Ascending aorta (tissue), 2 donors: ENCODE measurements around the gene SERGEF. TPM values are rescaled to one million over a fixed set of nuclear protein-coding genes. Genes with fewer than 3 reads are reported as not detected.

Source experiments
- DNase-seq, 2 donors: peaks; one replicate each; pipeline ENCODE4 v3.0.0-alpha.2; 2019; ENCODE audit warnings: low spot score in 2 of 2
- H3K27ac ChIP-seq, 2 donors: fragments of 200-600 bp; sonication (generic); one replicate each; pipeline ENCODE4 v1.5.1; 2016 to 2017; ENCODE audit warnings: mild to moderate bottlenecking in 1 of 2
- H3K27me3 ChIP-seq: fragments of 200-600 bp; sonication (generic); one replicate; pipeline ENCODE4 v1.5.1; 2017
- H3K36me3 ChIP-seq, 2 donors: fragments of 200-600 bp; sonication (generic); one replicate each; pipeline ENCODE4 v1.5.1; 2016
- H3K4me1 ChIP-seq, 2 donors: fragments of 200-600 bp; sonication (generic); one replicate each; pipeline ENCODE4 v1.5.1; 2016 to 2017; ENCODE audit warnings: mild to moderate bottlenecking in 1 of 2
- H3K4me3 ChIP-seq, 2 donors: fragments of 200-600 bp; sonication (generic); one replicate each; pipeline ENCODE4 v1.5.1; 2016 to 2017; ENCODE audit warnings: mild to moderate bottlenecking in 1 of 2
- H3K9me3 ChIP-seq, 2 donors: fragments of 200-600 bp; sonication (generic); one replicate each; pipeline ENCODE4 v1.5.1; 2016
- intact Hi-C: fragments of 100-400 bp; cut with DNase I; formaldehyde crosslinking; loops from one replicate; pipeline ENCODE4 v1.15.1; 2023
- total RNA-seq: library from RNA; depleted of rRNA; stranded (reverse); fragments of >200 nt; gene quantifications from one replicate; pipeline ENCODE4 v1.1.0, GENCODE V29; 2016
- TF ChIP-seq, protein P1 (sequence below), 3 experiments: fragments of 200-600 bp in 2 of 3; fragments of 450-650 bp in 1 of 3; sonication (generic) in 2 of 3; IDR thresholded peaks; one replicate each; pipeline ENCODE4 v1.5.1; 2016 to 2019; ENCODE audit warnings: antibody characterized with exemption in 3 of 3, mild to moderate bottlenecking in 1 of 3, moderate library complexity in 1 of 3

The SERGEF gene
- total RNA-seq, 1 donor from 2014 or later, result 13.6 TPM

DNA sequence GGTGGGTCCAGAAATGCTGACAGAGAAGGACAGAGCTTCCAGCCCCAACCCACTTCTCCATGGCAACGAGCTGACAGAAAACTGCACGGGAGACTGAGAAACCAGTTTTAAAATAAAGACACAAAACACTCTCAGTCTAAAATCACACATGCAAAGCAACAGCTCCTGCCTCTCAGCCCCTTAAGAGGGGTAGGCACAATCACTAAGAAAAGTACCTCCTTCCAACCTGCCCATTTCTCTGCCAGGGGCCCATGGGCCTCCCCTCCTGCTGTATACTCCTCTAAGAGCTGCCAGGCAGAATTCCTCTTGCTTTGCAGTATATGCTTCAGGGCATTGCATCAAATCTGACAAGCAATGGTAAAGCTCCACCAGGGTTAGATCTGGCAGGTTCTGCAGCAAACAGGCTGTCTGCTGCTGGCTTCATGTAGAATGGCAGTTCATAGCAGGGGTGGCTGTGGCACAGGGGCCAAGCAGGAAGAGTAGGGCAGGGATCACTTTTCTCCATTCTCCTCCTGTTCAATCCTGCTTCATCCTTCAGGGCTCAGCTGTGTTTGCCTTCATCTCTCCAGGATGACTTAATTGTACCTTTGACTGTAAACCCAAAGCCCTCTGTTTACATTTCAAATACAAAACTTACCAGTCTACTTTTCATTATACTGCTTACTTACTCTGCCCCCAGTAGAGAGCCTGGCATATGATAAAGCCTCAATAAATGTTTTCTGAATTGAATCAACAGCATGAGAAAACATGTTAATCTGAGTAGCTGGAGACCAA is 200.6 kb downstream of the SERGEF start:
- TF ChIP-seq, protein P1, sequence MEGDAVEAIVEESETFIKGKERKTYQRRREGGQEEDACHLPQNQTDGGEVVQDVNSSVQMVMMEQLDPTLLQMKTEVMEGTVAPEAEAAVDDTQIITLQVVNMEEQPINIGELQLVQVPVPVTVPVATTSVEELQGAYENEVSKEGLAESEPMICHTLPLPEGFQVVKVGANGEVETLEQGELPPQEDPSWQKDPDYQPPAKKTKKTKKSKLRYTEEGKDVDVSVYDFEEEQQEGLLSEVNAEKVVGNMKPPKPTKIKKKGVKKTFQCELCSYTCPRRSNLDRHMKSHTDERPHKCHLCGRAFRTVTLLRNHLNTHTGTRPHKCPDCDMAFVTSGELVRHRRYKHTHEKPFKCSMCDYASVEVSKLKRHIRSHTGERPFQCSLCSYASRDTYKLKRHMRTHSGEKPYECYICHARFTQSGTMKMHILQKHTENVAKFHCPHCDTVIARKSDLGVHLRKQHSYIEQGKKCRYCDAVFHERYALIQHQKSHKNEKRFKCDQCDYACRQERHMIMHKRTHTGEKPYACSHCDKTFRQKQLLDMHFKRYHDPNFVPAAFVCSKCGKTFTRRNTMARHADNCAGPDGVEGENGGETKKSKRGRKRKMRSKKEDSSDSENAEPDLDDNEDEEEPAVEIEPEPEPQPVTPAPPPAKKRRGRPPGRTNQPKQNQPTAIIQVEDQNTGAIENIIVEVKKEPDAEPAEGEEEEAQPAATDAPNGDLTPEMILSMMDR (IDR thresholded peaks at IDR 0.05), result no peak
- Histone ChIP-seq H3K36me3 (no peaks in the 10 kb centered on the region), H3K27me3 (no peaks in the 10 kb centered on the region), H3K27ac (no peak overlapping the region), H3K9me3 (no peaks in the 10 kb centered on the region), H3K4me1 (peaks cover 12 to 28% of the 10 kb centered on the region in 2 donors), H3K4me3 (no peak overlapping the region)
- intact Hi-C loops, result no loop called here
- peak in 1 of 2 donors; percentile 24 for DNase-seq

DNA sequence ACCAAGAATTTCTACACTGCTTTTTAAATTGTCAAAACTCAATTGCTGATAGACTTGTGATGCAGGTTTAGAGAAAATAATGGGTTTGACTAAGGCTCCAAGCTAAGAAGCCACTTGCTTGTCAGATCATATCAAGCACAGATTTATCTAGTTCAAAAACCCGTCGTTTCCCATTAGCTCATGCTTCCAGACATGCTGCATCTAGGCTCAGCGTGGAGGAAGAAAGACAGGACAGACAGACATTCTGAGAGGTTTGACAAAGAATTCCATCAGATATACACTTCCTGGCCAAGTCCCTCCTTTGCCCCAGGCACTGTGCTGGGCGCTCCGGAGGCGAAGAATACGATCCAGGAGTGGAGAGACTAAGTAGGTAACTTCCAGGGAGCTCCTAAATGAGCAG is 201.5 kb downstream of the SERGEF start:
- Histone ChIP-seq H3K4me1 (peaks cover 12 to 26% of the 10 kb centered on the region in 2 donors), H3K9me3 (no peaks in the 10 kb centered on the region), H3K27me3 (no peaks in the 10 kb centered on the region), H3K4me3 (no peak overlapping the region), H3K27ac (no peak overlapping the region), H3K36me3 (no peaks in the 10 kb centered on the region)
- TF ChIP-seq, protein P1 (IDR thresholded peaks at IDR 0.05), result no peak
- DNase-seq, result no peak
- intact Hi-C loops, result no loop called here

DNA sequence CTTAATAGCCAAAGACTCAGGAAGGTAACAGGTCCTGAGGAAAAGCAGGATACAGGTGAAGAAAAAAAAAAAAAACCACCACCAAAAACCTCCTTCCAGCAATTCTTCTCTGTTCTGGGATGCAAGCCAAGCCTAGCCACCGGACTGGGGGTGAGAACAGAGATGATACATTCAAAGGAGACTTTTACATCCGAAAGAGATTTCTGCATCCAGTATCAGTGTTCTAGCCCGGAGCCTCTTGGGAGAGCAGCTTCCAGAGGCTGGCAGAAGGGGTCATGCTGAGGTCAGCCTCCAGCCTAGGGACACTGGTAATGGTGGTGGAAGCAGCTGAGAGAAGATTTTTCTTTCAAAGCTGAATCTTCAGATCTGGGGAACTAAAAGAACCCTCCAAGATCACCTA is 202.1 kb downstream of the SERGEF start:
- intact Hi-C loops, result no loop called here
- Histone ChIP-seq H3K4me1 (peaks cover 12 to 26% of the 10 kb centered on the region in 2 donors), H3K27ac (no peak overlapping the region)

DNA sequence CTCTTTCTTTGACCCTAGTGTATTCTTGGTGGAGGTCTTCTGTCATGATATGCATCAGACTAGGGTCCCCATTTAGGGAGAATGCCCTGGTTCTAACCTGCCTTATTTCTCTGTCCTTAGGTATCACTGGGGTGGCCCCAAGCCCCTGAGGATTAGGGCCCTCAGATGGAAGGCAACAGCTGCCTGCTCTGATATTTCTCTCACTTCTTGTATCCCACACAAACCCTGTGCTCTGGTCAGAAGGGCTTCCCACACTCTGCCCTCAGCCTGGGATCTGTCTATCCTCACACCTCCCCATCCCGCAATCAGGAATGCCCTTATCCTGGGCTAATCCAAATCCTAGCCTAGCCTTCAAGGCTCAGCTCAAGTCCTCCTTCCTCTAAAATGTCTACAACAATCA is 202.8 kb downstream of the SERGEF start:
- no peak for DNase-seq
- no peaks in the 10 kb centered on the region for H3K36me3 ChIP-seq
- TF ChIP-seq, protein P1 (IDR thresholded peaks at IDR 0.05), result no peak
- H3K4me3 ChIP-seq, result no peak overlapping the region
- intact Hi-C loops, result no loop called here
- no peaks in the 10 kb centered on the region for H3K9me3 ChIP-seq
- no peak overlapping the region for H3K27ac ChIP-seq
- peaks cover 12 to 25% of the 10 kb centered on the region in 2 donors for H3K4me1 ChIP-seq
- H3K27me3 ChIP-seq, result no peaks in the 10 kb centered on the region

More for the DNA sequence above, 202.1 kb downstream of the SERGEF start:
- Histone ChIP-seq H3K27me3 (no peaks in the 10 kb centered on the region), H3K36me3 (no peaks in the 10 kb centered on the region), H3K4me3 (no peak overlapping the region), H3K9me3 (no peaks in the 10 kb centered on the region)
- TF ChIP-seq, protein P1 (IDR thresholded peaks at IDR 0.05), result no peak
- peak in 1 of 2 donors; percentile 40 for DNase-seq

DNA sequence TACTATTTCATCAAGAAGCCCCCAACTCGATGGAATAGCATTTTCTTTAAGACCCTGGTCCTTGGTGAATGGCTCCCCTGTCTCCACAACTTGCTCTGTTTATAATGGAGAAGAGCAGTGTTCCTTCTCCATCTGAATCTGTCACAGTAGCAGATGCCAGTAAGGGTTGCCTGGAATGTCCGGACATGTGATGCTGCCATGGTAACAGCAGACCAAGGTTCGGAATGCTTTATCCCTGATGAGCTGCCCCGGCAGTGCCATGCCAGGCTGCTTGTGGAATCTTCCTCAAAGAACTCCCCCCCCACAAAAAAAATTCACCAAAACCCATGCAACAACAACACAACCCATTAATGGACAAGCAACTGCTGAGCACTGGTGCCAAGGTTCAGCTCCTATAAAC is 205.8 kb downstream of the SERGEF start:
- Histone ChIP-seq H3K9me3 (no peaks in the 10 kb centered on the region), H3K27me3 (no peaks in the 10 kb centered on the region), H3K4me3 (no peak overlapping the region), H3K4me1 (no peaks in the 10 kb centered on the region), H3K27ac (no peak overlapping the region), H3K36me3 (no peaks in the 10 kb centered on the region)
- TF ChIP-seq, protein P1 (IDR thresholded peaks at IDR 0.05), result no peak
- DNase-seq, result no peak
- intact Hi-C loops, result no loop called here
